Hepatocyte (in vitro differentiated cells): ENCODE results near the gene KDM3A.

Experiments
- CTCF ChIP-seq: fragments of 200-600 bp; sonication (generic); IDR thresholded peaks from 2 replicates; pipeline ENCODE4 v1.5.1; 2016; ENCODE audit warnings: antibody characterized with exemption, mild to moderate bottlenecking; ENCODE audit not compliant: poor library complexity
- EZH2 ChIP-seq: fragments of 200-600 bp; sonication (generic); IDR thresholded peaks from 2 replicates; pipeline ENCODE4 v1.6.1; 2016; ENCODE audit warnings: antibody characterized with exemption, mild to moderate bottlenecking, borderline replicate concordance

- no peak for TF ChIP-seq CTCF
- TF ChIP-seq EZH2: no peak
Measured at GRCh38 chr2:86414996-86415395, 26.2 kb upstream of the KDM3A start.
